ENCODE measurements around the gene LHX6. TPM values are rescaled to one million over a fixed set of nuclear protein-coding genes. Genes with fewer than 3 reads are reported as not detected.

Gene LHX6
- total RNA-seq (3.7 TPM), polyA plus RNA-seq (ENCODE audit: insufficient read depth in 1 of 8, insufficient read length in 8 of 8, low replicate concordance in 1 of 8) (1 to 10 TPM; 4.4 to 6.9 (median 5.8) TPM)
- long read RNA-seq, donor 1, result 0 reads
- long read RNA-seq, donor 2, result 0 reads
- long read RNA-seq, donor 3, partial matches to known transcripts, result 0 of 2 reads
- long read RNA-seq, donor 3, other reads (novel, unspliced or antisense), result 0 of 2 reads
- long read RNA-seq, donor 4, partial matches to known transcripts, result 0 of 3 reads
- long read RNA-seq, donor 4, other reads (novel, unspliced or antisense), result 0 of 3 reads
- long read RNA-seq, donor 5, partial matches to known transcripts, result 0 of 2 reads
- long read RNA-seq, donor 5, other reads (novel, unspliced or antisense), result 0 of 2 reads
- long read RNA-seq, donor 6, partial matches to known transcripts, result 0 of 1 reads
- long read RNA-seq, donor 6, other reads (novel, unspliced or antisense), result 0 of 1 reads
- long read RNA-seq, donor 7, partial matches to known transcripts, result 0 of 1 reads
- long read RNA-seq, donor 7, other reads (novel, unspliced or antisense), result 0 of 1 reads
- long read RNA-seq, donor 8, result 0 reads
- long read RNA-seq, donor 9, partial matches to known transcripts, result 0 of 1 reads
- long read RNA-seq, donor 9, other reads (novel, unspliced or antisense), result 0 of 1 reads
- long read RNA-seq, donor 10, partial matches to known transcripts, result 0 of 3 reads
- long read RNA-seq, donor 10, other reads (novel, unspliced or antisense), result 0 of 3 reads
- long read RNA-seq, donor 11, result 0 reads

DNA sequence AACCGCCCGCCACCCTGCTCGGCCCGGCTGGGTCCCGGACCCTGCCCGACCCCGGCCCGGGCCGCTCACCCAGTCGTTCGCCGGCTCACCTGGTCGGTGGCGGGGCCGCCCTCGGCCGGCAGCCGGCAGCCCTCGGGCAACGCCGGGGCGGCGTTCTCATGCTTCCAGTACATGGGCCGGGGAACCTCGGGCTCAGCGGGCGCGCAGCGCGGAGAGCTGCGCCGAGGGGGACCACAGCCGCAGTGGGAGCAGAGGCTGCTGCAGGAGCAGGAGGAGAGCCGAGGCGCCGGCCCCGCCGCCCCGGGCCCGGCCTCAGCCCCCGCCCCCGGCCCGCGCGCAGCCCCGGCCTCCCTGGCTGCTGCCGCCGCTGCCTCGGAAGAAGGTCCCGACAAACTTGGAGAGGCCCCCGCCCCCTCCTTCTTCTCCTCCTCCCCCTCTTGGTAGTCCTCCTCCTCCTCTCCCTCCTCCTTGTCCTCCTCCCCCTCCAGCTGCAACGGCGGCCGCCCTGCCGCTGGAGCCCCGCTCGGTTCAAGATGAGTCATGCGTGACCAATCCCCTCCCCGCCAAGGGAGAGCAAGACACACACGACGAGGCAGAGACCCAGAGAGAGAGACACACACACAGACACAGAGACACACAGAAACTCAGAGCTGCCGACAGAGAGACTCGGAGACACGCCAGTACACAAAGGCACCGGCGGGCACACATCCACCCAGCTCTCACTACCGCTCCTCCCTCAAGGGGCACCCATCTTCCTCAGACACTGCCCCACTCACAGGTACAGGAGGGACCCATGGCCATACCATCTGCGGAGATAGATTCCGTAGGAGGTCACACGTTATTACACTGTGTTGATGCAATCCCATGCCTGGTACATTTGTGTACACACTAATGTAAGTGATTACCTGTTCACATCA, at the start of gene LHX6:
LHX6 (minus strand) TSS at position 390 of the 917 bp plus-strand sequence; CDS start at position 173, 217 bp downstream.
- peaks cover 80% of the 10 kb centered on the region for H3K27me3 ChIP-seq (ENCODE audit: control insufficient read depth, insufficient read depth, low read length)
- DNase-seq, result peak; percentile 44

DNA sequence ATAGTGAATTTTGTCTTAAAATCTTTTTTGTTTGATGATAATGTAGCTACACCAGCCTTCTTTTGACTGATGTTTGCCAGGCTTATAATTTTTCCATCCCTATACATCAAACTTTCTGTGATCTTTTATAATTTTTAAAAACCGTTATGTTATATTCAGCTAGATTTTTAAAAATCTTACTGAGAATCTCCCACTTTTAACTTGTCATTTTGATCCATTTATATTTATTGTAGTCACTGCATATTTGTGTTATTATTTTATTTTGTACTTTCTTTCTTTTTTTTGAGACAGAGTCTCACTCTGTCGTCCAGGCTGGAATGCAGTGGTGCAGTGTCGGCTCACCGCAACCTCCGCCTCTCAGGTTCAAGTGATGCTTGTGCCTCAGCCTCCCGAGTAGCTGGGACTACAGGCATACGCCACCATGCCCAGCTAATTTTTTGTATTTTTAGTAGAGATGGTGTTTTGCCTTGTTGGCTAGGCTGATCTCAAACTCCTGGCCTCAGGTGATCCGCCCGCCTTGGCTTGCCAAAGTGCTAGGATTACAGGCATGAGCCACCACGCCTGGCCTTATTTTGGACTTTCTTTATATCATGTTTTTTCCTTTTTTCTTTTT, 48.6 kb upstream of the LHX6 start:
- Histone ChIP-seq H3K9me3 (replicated peaks; ENCODE audit: control insufficient read depth, low read depth, low read length) (peaks cover 9% of the 10 kb centered on the region), H3K4me1 (ENCODE audit: control insufficient read depth, insufficient read depth, low read length) (no peaks in the 10 kb centered on the region), H3K27ac (ENCODE audit: low read length) (no peak overlapping the region), H3K27me3 (ENCODE audit: control insufficient read depth, insufficient read depth, low read length) (no peaks in the 10 kb centered on the region), H3K4me3 (ENCODE audit: low read length) (no peak overlapping the region), H3K36me3 (ENCODE audit: control insufficient read depth, insufficient read depth, low read length) (peaks cover 17% of the 10 kb centered on the region)
- no CpG with 5 or more reads among the region's 10 CpGs for WGBS (ENCODE audit: insufficient coverage)
- DNase-seq, result no peak

More for the DNA sequence above, at the start of gene LHX6:
- Histone ChIP-seq H3K4me1 (ENCODE audit: control insufficient read depth, insufficient read depth, low read length) (peaks cover 14% of the 10 kb centered on the region), H3K36me3 (ENCODE audit: control insufficient read depth, insufficient read depth, low read length) (no peaks in the 10 kb centered on the region), H3K9me3 (replicated peaks; ENCODE audit: control insufficient read depth, low read depth, low read length) (no peaks in the 10 kb centered on the region), H3K4me3 (ENCODE audit: low read length) (peak within 1 kb of the TSS; percentile 35), H3K27ac (ENCODE audit: low read length) (no peak within 1 kb of the TSS)
- WGBS (ENCODE audit: insufficient coverage), result 2% methylated on average over 62 of the region's 70 CpGs

DNA sequence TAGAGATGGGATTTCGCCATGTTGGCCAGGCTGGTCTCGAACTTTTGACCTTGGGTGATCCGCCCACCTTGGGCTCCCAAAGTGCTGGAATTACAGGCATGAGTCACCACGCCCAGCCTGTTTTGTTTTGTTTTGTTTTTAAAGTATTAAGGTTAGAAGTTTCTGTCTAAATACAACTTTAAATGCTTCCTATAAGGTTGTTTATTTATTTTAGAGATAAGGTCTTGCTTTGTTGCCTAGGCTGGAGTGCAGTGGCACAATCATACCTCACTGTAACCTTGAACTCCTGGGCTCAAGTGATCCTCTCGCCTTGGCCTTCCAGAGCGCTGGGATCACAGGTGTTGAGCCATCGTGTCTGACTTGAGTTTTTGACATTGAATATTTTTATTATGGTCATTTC, 47.3 kb upstream of the LHX6 start:
- Histone ChIP-seq H3K4me1 (ENCODE audit: control insufficient read depth, insufficient read depth, low read length) (no peaks in the 10 kb centered on the region), H3K9me3 (replicated peaks; ENCODE audit: control insufficient read depth, low read depth, low read length) (peaks cover 9% of the 10 kb centered on the region), H3K27ac (ENCODE audit: low read length) (no peak overlapping the region), H3K4me3 (ENCODE audit: low read length) (no peak overlapping the region), H3K36me3 (ENCODE audit: control insufficient read depth, insufficient read depth, low read length) (peaks cover 17% of the 10 kb centered on the region), H3K27me3 (ENCODE audit: control insufficient read depth, insufficient read depth, low read length) (no peaks in the 10 kb centered on the region)
- no peak for DNase-seq
- 100% methylated on average over 2 of the region's 7 CpGs for WGBS (ENCODE audit: insufficient coverage)

DNA sequence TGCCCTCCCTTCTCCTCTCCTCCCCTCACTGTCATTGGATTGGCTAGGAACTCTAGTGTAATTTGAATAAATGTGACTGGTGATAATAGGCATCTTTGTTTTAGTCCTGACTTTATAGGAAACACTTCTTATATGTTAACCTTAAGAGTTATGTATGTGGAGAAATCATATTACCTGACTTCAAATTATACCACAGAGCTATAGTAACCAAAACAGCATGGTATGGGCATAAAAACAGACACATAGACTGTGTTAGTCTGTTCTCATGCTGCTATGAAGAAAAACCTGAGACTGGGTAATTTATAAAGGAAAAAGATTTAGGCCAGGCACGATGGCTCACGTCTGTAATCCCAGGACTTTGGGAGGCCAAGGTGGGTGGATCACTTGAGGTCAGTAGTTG, 45.3 kb upstream of the LHX6 start:
- Histone ChIP-seq H3K27ac (ENCODE audit: low read length) (no peak overlapping the region), H3K4me1 (ENCODE audit: control insufficient read depth, insufficient read depth, low read length) (no peaks in the 10 kb centered on the region), H3K9me3 (replicated peaks; ENCODE audit: control insufficient read depth, low read depth, low read length) (peaks cover 9% of the 10 kb centered on the region), H3K36me3 (ENCODE audit: control insufficient read depth, insufficient read depth, low read length) (peaks cover 15% of the 10 kb centered on the region), H3K27me3 (ENCODE audit: control insufficient read depth, insufficient read depth, low read length) (no peaks in the 10 kb centered on the region), H3K4me3 (ENCODE audit: low read length) (no peak overlapping the region)
- DNase-seq, result no peak
- 88% methylated on average over 2 of the region's 2 CpGs for WGBS (ENCODE audit: insufficient coverage)

DNA sequence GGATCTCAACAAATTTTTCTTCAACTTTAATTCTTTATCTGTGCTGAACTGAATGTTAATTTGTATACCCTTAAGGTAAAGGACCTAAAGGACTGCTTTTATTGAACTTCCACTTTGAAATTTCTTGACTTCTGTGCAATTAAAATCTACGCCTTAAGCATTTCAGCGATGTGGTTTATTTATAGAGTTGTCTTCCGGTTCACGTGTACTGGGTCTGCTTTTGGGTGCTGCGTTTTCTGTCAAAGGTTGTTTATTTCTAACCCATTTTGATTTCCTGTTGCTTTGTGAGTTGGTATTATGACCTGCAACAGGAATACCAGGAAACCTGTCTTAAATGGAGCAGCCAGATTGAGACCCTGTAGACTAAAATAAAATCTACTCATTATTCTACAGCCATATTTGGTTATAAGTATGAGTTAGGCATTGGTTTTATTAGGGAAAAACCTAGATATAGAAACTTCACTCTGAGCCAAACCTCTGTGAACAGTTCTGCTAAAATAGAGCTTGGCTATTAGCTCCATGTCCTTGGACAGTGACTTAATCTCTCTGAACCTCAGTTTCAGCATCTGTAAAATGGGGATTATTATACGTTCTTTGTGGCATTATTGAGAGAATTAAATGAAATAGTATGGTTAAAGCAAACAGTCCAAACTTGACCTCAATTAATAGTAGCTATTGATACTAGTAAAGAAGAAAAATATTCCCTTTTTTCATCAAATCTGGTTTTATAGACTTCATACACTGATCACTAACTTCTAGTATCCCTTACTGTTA, 39.5 kb upstream of the LHX6 start:
- Histone ChIP-seq H3K27me3 (ENCODE audit: control insufficient read depth, insufficient read depth, low read length) (no peaks in the 10 kb centered on the region), H3K4me3 (ENCODE audit: low read length) (no peak overlapping the region), H3K4me1 (ENCODE audit: control insufficient read depth, insufficient read depth, low read length) (peaks cover 10% of the 10 kb centered on the region), H3K36me3 (ENCODE audit: control insufficient read depth, insufficient read depth, low read length) (peaks cover 10% of the 10 kb centered on the region), H3K9me3 (replicated peaks; ENCODE audit: control insufficient read depth, low read depth, low read length) (no peaks in the 10 kb centered on the region), H3K27ac (ENCODE audit: low read length) (peak overlapping the region; percentile 15)
- no peak for DNase-seq
- 100% methylated on average over 1 of the region's 6 CpGs for WGBS (ENCODE audit: insufficient coverage)

DNA sequence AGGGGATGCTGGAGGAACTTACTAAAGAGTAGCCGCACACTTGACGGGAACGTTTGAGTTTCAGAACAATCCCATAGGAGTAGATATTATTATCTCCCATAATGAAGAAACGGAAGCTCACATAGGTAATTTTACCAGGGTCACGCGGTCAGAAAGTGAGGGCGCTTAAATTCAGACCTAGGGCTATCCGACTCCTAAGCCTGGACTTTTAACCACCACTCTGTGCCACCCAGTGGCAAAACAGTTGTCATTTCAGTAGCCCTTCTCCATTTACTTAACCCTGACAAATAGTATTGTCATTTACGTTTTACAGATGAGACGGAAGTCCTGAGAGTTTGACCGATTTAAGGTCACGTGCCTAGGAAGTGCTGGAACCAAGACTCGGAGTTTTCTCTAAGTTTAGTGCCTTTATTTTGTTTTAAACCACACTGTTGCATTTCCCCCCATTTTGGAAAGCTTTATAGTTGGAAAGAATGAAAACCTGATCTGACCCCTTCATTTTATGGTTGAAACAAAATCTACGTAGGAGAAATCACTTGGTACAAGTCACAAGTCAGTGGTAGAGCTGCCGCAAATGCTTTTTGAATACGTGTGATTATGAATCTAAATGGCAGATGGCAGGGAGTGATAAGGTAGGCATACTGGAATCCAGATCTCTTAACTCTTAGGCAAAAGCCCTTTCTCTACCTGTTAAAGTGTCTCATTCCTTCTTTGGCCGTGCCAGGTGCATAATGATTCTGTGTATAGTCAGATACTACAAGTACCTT, 36.6 kb upstream of the LHX6 start:
- peaks cover 16% of the 10 kb centered on the region for H3K4me1 ChIP-seq (ENCODE audit: control insufficient read depth, insufficient read depth, low read length)
- no peaks in the 10 kb centered on the region for H3K27me3 ChIP-seq (ENCODE audit: control insufficient read depth, insufficient read depth, low read length)
- H3K4me3 ChIP-seq (ENCODE audit: low read length), result peak overlapping the region; percentile 64
- H3K36me3 ChIP-seq (ENCODE audit: control insufficient read depth, insufficient read depth, low read length), result peaks cover 13% of the 10 kb centered on the region
- no peaks in the 10 kb centered on the region for H3K9me3 ChIP-seq (replicated peaks; ENCODE audit: control insufficient read depth, low read depth, low read length)
- 14% methylated on average over 6 of the region's 17 CpGs for WGBS (ENCODE audit: insufficient coverage)
- DNase-seq, result peak; percentile 43
- H3K27ac ChIP-seq (ENCODE audit: low read length), result peak overlapping the region; percentile 92

DNA sequence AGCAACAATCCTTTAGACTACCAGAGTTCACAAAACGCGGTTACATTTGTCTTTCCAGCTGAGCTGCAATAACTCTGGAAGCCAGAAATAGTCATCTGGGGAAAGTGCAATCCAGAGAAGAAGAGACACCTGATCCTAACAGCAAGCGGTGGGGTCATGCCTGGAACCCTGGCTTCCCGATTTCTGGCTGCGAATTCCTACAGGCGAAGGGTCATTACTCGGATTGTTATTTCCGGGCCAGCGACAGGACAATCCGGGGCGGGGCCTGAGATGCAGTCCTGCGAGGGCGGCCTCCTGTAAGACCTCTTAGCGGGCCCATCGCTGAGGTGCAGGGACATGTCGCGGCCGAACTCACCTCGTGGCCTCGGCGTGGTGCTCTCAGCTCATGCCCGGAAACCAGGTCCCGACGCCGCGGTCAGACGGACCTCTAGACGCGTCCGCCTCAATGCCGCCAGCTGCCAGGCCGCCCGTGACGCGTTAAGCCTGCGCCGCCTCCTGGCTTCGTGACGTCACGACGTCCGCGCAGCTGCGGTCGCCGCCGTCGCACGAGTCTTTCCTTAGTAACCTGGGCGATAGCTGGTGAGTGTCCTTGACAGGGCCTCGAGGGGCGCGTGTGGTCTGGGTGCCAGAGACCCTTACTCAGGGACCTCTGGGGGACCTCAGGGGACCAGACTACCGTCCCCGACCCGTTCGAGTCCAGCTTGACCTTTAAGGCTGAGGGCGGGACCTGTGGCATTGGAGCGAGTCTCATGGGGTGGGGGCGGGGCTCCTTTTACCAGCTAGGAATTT, 35.8 kb upstream of the LHX6 start, which contains the start of the genes MRRF and RBM18:
MRRF (plus strand) TSS at position 523 of the 789 bp plus-strand sequence. CDS start 6,010 bp downstream, outside the sequence.
RBM18 (minus strand) TSS at position 481 of the 789 bp plus-strand sequence. CDS start 3,348 bp downstream, outside the sequence.
- under 1% methylated on average over 50 of the region's 60 CpGs for WGBS (ENCODE audit: insufficient coverage)
- Histone ChIP-seq H3K36me3 (ENCODE audit: control insufficient read depth, insufficient read depth, low read length) (peaks cover 19% of the 10 kb centered on the region), H3K9me3 (replicated peaks; ENCODE audit: control insufficient read depth, low read depth, low read length) (no peaks in the 10 kb centered on the region), H3K4me1 (ENCODE audit: control insufficient read depth, insufficient read depth, low read length) (peaks cover 16% of the 10 kb centered on the region), H3K4me3 (ENCODE audit: low read length) (peak within 1 kb of the TSS; percentile 64), H3K27me3 (ENCODE audit: control insufficient read depth, insufficient read depth, low read length) (no peaks in the 10 kb centered on the region), H3K27ac (ENCODE audit: low read length) (peak within 1 kb of the TSS; percentile 92)
- DNase-seq, result peak; percentile 95
